GM21360 (cell line): ENCODE results near the gene DLGAP1.

Source experiments
- ATAC-seq: cut with Tn5 transposase; IDR thresholded peaks from one replicate; pipeline ENCODE4 v1.9.1; 2021; ENCODE audit warnings: mild to moderate bottlenecking, moderate library complexity; ENCODE audit not compliant: unreplicated experiment

DLGAP1 gene

GRCh38 chr18:3466872-3467271 lies 988.2 kb downstream of the DLGAP1 start:
- ATAC-seq: no peak

GRCh38 chr18:3466045-3466444 lies 989.1 kb downstream of the DLGAP1 start:
- no peak for ATAC-seq

GRCh38 chr18:3463051-3463450 lies 992.1 kb downstream of the DLGAP1 start:
- ATAC-seq: no peak

- no peak for ATAC-seq
Observed at GRCh38 chr18:3461704-3462103, 993.4 kb downstream of the DLGAP1 start.

- ATAC-seq: no peak
Observed at GRCh38 chr18:3460823-3461398, 994.2 kb downstream of the DLGAP1 start.

GRCh38 chr18:3458952-3459853 lies 995.9 kb downstream of the DLGAP1 start:
- no peak for ATAC-seq

GRCh38 chr18:3458378-3458777 lies 996.7 kb downstream of the DLGAP1 start:
- no peak for ATAC-seq

GRCh38 chr18:3457261-3457724 lies 997.8 kb downstream of the DLGAP1 start:
- ATAC-seq: no peak

GRCh38 chr18:3456686-3457069 lies 998.4 kb downstream of the DLGAP1 start:
- ATAC-seq: no peak

GRCh38 chr18:3455907-3456685 lies 999.0 kb downstream of the DLGAP1 start:
- no peak for ATAC-seq

GRCh38 chr18:3455090-3455635 lies 999.9 kb downstream of the DLGAP1 start:
- ATAC-seq: no peak

GRCh38 chr18:3454365-3455089 lies 1000.6 kb downstream of the DLGAP1 start:
- ATAC-seq: no peak

GRCh38 chr18:3453540-3454364 lies 1001.4 kb downstream of the DLGAP1 start:
- no peak for ATAC-seq

- ATAC-seq: no peak
Observed at GRCh38 chr18:3452750-3453539, 1002.2 kb downstream of the DLGAP1 start.

GRCh38 chr18:3451989-3452749 lies 1002.9 kb downstream of the DLGAP1 start:
- no peak for ATAC-seq

GRCh38 chr18:3451183-3451988 lies 1003.7 kb downstream of the DLGAP1 start:
- ATAC-seq: no peak

GRCh38 chr18:3450799-3451182 lies 1004.3 kb downstream of the DLGAP1 start:
- ATAC-seq: no peak
